GM12875 (cell line): Measurements from ENCODE around the gene MPPED2.
"Not testable (repeated sequence)": the region's sequence is repeated elsewhere in the genome, so short reads cannot be mapped to it uniquely, and the experiment has no call there.

Source experiments
- H3K4me3 ChIP-seq: one replicate; pipeline ENCODE4 v1.5.1; 2011; ENCODE audit warnings: low read depth, low read length, control low read depth
- TF ChIP-seq, protein P1 (sequence below): IDR thresholded peaks from 2 replicates; pipeline ENCODE4 v1.5.1; 2011; ENCODE audit warnings: low read depth, mild to moderate bottlenecking, control low read depth, inconsistent platforms, low read length, moderate library complexity, borderline replicate concordance; ENCODE audit not compliant: insufficient read depth

MPPED2 gene

DNA sequence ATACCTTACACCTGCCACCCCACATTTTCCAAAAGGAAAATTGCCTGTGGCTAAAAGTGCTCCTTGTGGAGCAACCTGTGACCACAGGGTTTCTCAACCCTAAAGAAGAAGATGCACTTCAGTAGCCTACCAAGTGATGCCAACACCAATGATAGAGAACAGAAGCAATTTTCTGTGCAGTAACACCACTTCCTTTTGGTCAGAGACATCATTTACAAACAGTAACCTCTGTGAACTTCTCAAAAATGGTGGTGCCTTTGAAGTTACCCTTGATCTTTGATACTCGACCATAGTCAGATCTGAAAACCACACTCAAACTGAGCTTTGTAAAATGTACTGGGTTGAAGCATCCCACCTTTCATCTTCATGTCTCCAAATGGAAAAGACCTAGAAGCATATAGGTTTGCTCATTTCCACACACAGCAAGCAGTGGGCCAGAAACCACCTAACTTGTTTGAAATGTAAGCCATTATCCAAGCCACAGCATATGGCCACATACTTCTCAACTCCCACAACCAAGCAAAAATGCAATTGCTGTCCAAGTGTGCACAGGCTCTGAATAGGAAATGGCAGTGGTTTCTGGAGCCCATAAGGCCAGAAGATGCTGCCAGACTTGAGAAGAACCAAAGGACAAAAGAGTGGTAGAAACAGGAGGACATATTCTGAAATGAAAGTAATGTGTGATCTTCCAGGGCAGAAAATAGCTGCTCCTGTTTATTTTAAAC lies 24.3 kb downstream of the MPPED2 start:
- TF ChIP-seq, protein P1, sequence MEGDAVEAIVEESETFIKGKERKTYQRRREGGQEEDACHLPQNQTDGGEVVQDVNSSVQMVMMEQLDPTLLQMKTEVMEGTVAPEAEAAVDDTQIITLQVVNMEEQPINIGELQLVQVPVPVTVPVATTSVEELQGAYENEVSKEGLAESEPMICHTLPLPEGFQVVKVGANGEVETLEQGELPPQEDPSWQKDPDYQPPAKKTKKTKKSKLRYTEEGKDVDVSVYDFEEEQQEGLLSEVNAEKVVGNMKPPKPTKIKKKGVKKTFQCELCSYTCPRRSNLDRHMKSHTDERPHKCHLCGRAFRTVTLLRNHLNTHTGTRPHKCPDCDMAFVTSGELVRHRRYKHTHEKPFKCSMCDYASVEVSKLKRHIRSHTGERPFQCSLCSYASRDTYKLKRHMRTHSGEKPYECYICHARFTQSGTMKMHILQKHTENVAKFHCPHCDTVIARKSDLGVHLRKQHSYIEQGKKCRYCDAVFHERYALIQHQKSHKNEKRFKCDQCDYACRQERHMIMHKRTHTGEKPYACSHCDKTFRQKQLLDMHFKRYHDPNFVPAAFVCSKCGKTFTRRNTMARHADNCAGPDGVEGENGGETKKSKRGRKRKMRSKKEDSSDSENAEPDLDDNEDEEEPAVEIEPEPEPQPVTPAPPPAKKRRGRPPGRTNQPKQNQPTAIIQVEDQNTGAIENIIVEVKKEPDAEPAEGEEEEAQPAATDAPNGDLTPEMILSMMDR, result no peak
- no peak overlapping the region for H3K4me3 ChIP-seq

- H3K4me3 ChIP-seq, result no peak overlapping the region
- TF ChIP-seq, protein P1, result no peak
Observed at GRCh38 chr11:30560206-30561106, 25.7 kb downstream of the MPPED2 start.

DNA sequence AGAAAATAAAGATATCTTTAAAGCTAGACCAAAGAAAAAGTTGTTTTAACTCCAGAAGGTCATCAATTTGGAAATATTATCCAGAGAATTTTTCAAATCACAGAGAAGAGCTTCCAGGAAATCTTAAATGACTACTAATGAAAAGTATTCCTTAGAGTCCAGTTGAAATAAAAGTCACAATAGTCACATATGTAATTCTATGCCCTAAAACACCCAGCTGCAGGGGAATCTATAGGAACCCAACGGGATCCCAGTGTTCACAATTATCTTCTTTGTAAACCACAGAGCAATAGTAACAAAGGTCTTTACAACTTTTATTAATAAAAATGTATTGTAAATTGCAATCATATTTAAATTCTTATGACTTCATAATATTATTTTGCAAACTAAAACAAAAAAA lies 27.1 kb downstream of the MPPED2 start:
- TF ChIP-seq, protein P1, result no peak
- no peak overlapping the region for H3K4me3 ChIP-seq

DNA sequence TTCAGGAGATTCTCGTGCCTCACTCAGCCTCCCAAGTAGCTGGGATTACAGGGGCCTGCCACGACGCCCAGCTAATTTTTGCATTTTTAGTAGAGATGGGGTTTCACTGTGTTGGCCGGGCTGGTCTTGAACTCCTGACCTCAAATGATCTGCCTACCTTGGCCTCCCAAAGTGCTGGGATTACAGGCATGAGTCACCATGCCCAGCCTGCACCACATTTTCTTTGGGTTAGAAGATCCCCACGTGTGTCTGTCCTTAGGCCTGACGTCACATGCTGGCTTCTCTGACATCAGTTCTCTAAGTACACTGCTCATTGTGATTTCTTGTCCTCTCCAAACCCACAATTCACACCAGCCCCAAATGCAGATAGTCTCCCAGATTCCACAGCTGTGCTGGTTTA lies 31.6 kb downstream of the MPPED2 start:
- H3K4me3 ChIP-seq, result not testable (repeated sequence)

DNA sequence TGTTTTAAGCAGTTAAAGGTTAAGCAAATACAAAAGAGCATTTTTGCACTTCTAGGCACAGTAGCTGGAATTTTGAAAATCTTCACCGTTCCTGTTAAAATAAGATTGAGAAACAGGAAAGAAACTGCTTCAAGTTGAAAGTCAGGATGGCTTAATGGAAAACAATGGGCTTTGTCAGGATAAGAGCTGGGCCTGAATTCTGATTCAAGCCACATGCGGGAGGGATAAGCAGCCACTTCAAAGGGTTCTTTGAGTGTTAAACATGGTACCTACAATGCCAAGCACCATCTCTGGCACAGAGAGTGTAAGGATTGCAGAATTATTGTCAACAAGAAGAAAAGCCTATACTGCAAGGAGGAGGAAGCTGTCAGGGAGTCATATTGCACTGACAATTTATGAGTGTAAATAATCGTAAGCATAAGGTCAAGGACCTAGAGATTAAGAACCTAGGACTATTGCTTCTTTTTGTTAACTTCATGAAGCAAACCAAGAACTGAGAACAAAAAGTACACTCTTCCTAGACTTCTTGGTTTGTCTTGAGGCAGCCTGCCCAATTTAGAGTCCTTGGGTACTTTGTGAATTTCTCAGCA lies 32.5 kb downstream of the MPPED2 start:
- no peak overlapping the region for H3K4me3 ChIP-seq
- TF ChIP-seq, protein P1, result no peak

- H3K4me3 ChIP-seq, result no peak overlapping the region
- TF ChIP-seq, protein P1, result no peak
Observed at GRCh38 chr11:30552839-30553238, 33.3 kb downstream of the MPPED2 start.

GRCh38 chr11:30550022-30550542 lies 36.1 kb downstream of the MPPED2 start:
- no peak overlapping the region for H3K4me3 ChIP-seq
- TF ChIP-seq, protein P1, result no peak
